Hippocampal formation (tissue), 2 donors: ENCODE results near the gene NEDD9.

Source experiments
- DNase-seq, 2 donors: peaks; one replicate each; lab custom pipeline; 2025; lab: John Stamatoyannopoulos, UW

NEDD9 gene, protein sequence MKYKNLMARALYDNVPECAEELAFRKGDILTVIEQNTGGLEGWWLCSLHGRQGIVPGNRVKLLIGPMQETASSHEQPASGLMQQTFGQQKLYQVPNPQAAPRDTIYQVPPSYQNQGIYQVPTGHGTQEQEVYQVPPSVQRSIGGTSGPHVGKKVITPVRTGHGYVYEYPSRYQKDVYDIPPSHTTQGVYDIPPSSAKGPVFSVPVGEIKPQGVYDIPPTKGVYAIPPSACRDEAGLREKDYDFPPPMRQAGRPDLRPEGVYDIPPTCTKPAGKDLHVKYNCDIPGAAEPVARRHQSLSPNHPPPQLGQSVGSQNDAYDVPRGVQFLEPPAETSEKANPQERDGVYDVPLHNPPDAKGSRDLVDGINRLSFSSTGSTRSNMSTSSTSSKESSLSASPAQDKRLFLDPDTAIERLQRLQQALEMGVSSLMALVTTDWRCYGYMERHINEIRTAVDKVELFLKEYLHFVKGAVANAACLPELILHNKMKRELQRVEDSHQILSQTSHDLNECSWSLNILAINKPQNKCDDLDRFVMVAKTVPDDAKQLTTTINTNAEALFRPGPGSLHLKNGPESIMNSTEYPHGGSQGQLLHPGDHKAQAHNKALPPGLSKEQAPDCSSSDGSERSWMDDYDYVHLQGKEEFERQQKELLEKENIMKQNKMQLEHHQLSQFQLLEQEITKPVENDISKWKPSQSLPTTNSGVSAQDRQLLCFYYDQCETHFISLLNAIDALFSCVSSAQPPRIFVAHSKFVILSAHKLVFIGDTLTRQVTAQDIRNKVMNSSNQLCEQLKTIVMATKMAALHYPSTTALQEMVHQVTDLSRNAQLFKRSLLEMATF

DNA sequence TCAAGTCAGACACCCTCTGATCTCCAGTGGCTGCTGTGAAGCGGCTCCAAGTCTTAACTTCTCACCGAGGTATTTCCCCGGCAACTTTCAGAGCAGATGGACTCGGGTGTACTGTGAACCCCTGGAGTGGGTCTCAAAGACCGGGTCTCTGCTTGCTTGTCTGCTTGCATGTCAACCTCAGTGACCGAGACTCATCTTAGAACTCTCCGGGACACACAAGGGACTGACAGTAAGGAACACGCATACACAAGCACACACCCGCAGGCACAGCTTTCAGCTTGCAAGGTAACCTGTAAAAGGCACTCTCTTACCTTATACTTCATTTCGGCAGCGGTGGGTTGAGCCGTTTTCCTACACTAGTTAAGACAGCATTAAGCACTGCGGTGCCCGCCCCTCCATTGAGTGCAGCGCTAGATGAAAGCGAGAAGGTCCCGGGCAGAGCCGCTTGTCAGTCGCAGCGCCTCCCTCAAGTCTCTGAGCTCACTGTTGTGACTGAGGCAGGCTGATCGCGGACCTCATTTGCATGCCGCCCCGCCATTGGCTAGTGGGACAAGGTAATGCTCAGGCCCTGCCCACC is at the start of gene NEDD9:
Gene NEDD9, minus strand, starts transcription at position 476 of the 577 bp plus-strand sequence. Its CDS starts 153 bp downstream, at position 323.
- DNase-seq = peak; percentile 85 to 88

- DNase-seq = no peak
Observed at GRCh38 chr6:11282245-11282644, 49.8 kb upstream of the NEDD9 start.

- DNase-seq = no peak
Observed at GRCh38 chr6:11280394-11280793, 47.9 kb upstream of the NEDD9 start.

- no peak for DNase-seq
Observed at GRCh38 chr6:11279284-11279689, 46.8 kb upstream of the NEDD9 start.

- DNase-seq = no peak
Observed at GRCh38 chr6:11278207-11278559, 45.7 kb upstream of the NEDD9 start.

DNA sequence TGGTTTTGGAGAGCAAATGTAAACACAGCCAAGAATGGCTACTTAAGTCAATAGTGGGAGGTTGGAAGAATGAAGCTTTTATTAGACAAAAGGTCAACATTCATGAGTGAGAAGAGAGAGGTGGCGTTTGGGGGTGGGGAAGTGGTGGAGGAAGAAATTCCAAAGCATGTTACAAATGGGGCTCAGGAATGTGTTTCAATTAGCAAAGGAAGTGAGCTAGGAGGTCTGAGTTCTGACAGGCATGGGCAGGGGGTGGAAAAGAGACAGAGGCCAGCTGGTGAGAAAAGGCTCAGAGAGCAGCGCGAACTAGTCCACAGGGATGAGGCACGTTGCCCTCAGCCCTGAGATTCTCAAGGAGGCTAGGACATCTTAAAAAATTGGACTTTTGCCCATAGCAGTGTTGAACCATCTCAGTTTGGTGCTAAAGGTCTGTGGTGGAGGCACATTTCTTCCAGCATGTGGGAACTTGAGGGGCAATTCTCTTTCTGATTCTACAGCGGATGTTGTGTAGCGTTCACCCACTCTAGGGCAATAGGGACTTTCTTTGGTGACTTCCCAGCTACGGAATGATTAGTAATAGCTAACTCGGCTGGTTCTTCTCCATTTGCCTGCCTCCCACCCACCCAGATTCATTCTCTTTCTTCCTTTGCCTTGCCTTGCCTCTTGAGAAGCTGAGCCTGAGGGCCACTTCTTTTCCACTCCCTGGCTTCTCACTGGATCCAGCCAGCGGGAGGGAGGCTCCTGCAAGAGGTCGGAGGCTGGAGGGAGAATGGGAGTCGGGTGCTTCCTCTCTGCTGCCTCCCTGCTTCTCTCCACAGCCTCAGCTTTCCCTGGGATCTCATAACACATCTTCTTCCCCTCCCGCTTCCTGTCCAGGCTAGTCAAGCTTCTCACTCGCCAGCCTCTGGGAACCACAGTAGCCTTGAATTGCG is 45.1 kb upstream of the NEDD9 start:
- no peak for DNase-seq

DNA sequence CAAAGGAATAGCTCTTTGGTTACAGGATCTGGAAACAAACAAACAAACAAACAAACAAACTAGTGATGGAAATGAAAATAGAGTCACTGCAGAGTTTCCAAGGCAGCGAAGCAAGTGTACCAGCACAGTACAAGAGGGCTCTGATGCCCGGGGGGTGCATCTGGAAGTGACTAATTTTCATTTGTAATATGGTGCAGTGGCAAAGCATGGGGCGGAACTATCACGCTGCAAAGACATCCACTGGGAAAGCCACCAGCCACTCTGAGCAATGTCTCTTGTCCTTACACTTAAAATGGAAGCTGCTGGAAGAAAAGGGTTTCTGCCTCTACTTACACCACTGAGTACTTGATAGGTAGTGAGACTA is 44.4 kb upstream of the NEDD9 start:
- no peak for DNase-seq

DNA sequence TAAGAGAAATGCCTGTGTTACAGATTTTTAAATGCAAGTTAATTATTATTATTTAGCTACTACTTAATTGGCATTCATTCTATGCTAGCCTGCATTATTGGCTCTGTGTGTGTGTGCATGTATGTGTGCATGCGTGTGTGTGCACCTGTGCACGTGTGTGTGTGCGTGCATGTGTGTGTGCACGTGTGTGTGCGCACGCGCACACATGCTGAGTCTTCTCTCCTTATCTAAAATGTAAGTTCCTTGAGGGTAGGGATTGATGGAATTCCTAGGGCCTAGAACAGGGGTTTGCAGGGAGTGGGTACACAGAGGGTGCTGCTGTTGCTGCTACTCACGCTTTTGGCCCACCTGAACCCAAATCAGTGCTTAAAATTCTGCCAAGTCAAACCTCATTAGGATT is 43.8 kb upstream of the NEDD9 start:
- DNase-seq = no peak

- DNase-seq = no peak
Observed at GRCh38 chr6:11275598-11275997, 43.1 kb upstream of the NEDD9 start.

GRCh38 chr6:11273406-11274065 is 41.1 kb upstream of the NEDD9 start:
- no peak for DNase-seq

- DNase-seq = no peak
Observed at GRCh38 chr6:11272491-11273192, 40.2 kb upstream of the NEDD9 start.

DNA sequence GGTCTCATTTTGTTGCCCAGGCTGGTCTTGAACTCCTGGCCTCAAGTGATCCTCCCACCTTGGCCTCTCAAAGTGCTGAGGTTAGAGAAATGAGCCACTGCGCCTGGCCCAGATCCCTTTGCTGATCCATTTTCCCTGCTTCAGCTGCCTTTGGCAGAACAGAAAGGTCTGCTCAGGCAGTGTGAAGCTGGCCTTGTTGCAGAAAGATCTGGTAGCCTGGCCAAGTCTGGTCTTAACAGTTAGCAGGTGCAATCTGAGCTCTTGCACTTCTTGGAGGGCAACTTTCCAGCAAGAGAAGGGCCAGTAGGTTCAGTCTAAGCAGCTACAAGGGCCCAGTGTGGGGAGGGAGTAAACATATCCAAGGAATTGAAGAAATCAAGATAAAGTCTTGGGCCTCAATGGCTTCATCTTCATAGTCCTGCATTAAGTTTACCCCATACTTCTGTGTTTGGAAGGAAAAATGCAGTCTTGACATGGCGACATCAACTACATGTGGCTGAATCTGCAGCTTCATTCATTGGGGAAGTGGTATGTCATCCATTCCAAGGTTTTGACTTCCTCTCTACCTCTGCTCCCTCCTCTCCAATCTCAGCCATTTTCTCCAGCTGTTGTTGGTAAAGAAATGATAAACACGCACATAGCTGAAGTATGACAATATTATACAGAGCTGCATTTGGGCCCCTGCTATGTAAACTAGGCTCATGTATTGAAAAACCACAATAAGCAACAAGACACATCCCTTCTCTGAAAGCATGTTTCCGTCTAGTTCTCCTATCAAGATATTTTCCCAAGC is 39.0 kb upstream of the NEDD9 start:
- DNase-seq = no peak

- DNase-seq = no peak
Observed at GRCh38 chr6:11270030-11271027, 37.9 kb upstream of the NEDD9 start.

- DNase-seq = no peak
Observed at GRCh38 chr6:11268978-11269377, 36.5 kb upstream of the NEDD9 start.

GRCh38 chr6:11266926-11267325 is 34.5 kb upstream of the NEDD9 start:
- no peak for DNase-seq

- DNase-seq = no peak
Observed at GRCh38 chr6:11265932-11266331, 33.5 kb upstream of the NEDD9 start.

DNA sequence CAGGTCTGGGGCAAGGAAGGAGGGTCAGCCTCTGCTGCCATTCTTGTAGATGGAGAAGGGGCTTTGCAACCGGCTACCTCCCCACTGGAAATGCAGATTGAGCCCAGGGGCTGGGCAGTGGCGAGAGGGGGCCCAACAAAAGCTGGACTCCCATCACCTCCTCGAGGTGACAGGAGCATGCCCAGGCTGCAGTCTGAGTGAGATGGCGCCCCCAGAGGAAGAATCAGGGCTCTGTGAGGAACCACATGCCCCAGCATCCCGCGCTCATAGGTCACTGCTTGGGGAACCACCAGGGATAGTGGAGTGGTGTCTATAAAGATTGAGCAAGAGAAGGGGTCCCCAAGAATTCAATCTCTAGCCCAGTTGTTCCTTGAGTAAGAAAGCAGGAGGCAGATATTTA is 31.6 kb upstream of the NEDD9 start:
- DNase-seq = no peak

DNA sequence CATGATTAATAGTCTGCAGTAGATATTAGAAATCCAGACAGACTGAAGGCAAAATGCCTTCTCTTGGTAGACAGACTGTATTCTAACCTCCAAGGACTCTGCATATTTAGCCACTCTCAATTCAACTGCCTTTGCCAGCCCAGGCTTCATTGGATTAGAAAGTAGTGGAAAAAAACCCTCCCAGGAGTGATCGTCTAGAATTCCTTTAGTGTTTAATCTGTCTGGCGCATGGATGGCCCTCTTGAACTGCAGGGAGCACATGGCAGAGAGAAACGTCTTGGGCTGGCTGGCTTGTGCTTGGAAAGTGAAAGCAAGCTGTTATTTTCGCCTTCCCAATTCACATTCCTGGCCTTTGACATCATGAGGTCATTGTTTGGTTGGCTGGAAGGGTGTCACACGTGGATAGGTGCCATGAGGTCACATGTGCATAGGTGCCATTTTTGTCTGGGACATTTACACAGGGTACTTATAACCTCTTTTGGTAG is 30.9 kb upstream of the NEDD9 start:
- no peak for DNase-seq
